Hippocampal formation (tissue), 2 donors: ENCODE results near the gene SLC16A5.
"Not testable (repeated sequence)": the region's sequence is repeated elsewhere in the genome, so short reads cannot be mapped to it uniquely, and the experiment has no call there.

Experiments used
- DNase-seq, 2 donors: peaks; one replicate each; lab custom pipeline; 2025; lab: John Stamatoyannopoulos, UW

SLC16A5 gene

DNA sequence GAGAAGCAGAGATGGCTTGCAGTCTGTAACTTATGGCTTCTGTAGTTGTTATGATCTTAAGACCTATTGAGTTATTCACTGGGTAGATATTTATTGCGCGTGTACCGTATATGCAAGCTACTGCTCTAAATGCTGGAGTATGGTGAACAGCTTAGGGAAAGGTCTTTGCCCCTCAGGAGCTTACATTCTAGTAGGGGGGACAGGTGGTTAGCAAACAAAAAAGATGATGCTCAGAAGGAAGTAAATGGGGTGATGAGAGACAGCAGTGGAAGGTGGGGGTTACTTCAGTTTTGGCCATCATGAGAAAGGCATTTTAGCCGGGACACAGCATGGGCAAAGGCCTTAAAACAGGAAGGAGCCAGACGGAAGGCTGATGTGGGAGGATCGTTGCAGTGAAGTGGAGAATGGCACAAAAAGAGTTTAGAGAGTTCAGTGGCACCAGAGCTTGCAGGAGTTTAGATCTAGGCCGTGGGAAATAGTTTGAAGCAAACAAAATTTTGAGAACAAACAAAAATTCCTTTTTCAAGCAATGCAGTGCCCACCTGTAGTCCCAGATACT lies 24.1 kb downstream of the SLC16A5 start:
- no peak for DNase-seq

DNA sequence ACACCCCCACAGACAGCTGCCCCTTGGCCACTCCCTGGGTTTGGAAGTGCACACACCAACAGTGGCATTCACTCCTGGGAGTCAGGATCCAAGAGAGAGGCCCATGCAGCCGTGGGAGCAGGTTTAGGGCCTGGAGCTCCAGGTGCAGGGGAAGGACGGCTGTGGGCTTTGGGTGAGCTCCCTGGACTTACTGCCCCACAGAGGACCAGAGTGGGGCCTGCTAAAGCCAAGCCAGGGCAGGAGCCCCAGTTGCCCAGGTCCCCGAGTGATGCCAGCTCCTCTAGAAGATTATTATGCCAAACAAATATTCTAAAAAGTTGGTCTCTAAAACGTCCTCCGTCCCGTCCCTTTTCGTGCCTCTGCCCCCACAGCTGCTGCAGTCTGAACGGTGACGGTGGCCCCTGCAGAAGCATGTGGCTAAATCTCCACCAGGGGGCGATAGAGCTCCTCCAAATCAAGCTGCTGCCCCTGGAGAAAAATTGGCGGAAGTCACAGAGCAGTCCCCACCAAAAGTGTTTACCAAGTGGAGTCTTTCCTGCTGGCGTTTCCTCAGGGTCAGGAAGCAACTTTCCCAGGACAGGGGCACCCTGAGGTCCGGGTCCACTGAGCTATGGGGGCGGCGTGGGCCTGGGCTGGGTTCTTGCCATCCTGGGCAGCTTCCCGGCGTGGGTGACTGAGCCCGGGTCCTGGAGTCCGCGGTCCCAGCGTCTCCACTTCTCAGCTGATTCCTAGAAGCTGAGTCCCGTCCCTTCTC lies 26.2 kb downstream of the SLC16A5 start:
- DNase-seq: peak; percentile 86

DNA sequence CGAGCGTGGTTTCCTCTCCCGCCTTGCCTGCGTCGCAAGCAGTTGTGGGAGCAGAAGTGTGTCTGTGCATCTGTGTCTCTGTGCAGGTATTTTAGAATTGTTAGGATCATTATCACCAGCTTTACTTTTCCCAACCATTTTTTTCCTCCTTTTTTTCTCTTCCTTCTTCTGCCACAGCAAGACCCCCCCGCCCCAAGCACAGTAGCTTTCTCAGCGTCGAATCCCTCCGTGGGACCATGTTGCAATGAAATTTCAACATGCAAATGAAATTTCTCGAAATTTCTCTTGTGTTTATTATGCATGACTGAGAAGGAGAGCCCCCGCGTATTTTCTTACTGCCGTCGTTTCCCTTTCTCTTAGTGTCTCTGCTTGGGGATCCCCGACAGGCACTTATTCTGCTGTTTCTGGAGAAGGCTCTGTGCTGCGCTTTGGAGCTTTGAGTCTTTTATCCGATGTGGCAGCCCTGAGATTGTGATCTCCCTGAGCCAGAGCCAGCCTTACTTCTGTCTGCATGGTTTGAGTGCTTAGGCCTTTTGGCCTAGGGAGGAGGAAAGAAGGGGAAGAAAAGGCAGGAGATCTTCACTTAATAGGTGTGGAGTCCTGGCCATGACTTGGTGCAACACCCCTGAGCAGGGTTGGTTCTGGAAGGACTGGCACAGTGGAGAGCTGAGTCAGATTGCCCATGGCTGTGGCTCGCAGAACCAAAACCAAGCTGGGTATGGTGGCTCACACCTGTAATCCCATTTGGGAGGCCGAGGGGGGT lies 27.0 kb downstream of the SLC16A5 start:
- DNase-seq: no peak

DNA sequence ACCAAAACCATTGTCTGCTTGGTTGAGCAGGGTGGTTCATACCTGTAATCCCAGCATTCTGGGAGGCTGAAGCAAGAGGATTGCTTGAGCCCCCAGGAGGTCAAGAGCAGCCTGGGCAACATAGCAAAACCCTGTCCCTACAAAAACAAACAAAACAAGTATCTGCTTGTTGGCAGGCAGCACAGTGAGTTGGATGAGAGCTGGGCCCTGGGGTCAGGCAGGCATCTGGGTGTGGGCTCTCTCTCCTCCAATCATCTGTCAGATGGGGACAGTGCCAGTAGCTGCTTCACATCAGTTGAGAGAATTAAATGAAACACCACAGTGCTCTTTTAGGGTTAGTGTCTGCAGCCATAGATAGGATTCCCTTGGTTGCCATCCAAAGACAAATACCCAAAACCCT lies 27.8 kb downstream of the SLC16A5 start:
- DNase-seq: no peak

DNA sequence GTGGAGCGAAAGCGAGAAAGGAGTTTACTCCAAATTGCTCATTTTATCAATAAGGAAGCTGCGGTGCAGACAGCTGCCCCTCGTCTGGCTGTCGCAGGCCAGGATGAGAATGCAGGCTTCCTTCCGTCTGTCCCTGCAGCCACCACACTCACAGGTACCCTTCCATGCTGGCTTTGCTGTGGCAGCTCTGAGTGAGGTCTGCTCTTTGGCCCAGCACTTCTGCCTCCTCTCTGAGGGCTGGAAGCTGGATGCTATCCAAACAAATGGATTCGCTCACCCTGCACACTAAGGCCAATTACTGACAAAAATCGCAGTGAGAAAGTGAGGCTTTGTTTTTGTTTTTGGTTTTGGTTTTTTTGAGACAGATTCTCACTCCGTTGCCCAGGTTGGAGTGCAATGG lies 29.0 kb downstream of the SLC16A5 start:
- no peak for DNase-seq

DNA sequence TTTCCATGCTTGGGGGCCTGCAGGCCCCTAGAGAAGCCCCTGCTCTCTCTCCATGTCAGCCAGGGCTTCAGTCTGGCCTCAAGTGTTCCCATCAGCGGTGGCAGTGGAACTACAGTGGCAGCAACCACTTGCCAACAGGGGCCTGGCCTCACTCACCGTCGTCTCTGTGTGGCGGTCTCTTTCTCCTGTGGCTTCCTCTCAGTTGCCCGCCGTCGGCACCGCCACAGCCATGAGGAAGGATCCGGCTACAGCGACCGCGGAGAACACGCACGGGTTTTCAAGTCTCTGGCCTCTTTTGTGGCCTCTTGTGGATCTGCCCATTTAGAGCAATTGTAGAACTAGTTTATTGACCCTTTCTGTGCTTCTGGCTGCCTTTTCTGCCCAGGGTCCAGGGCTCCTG lies 30.6 kb downstream of the SLC16A5 start:
- no peak for DNase-seq

DNA sequence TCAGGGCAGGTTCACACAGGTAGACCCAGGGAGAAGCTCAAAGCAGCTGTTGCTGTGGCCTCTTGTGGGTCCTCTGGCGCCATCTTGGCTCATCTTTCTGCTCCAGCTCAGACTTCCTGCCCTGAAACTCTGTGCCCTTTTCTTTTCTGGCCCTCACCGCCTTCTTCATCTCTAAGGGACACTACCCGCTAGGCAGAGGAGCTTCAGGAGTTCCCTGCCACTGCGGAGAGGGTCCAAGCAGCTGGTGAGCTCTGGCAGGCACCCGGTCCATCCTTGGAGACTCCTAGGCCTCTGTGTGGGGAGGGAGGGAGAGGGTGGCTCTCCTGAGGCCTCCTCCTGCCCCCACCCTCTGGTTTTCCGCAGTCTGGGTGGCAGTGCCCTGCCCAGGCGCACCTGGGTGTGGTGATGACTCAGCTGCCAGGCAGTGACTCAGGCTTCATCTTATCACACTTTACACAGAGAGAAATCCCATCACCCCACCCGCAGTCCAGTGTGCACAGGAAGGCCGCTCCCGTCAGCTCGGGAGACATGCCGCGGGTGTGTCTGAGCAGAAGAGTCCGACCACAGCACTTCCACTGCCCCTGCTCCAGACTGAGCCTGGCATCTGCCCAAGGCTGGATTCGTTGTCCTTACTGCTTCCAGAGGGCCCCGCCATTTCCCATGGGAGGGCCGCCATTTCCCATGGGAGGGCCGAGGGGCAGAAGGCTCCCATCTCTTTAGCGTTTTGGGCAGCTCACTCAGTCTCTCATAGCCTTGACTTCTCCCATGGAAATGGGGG lies 36.5 kb downstream of the SLC16A5 start:
- DNase-seq: no peak

DNA sequence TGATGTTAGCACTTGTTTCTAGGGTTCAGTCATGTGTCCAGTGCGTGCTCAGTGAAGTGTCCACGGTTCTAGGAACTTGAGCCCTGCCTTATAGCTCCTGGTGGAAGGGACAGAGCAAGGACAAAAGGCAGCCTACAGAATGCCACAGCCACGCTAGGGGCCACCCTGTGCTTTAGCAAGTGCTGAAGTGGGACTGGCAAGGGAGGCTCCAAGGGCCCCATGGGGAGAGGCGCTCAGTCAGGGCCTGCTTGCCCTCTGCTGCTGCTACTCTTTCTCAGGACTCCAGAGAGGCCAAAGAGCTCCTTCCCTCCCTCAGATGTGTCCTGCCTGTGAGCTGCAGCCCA lies 37.0 kb downstream of the SLC16A5 start:
- DNase-seq: no peak

DNA sequence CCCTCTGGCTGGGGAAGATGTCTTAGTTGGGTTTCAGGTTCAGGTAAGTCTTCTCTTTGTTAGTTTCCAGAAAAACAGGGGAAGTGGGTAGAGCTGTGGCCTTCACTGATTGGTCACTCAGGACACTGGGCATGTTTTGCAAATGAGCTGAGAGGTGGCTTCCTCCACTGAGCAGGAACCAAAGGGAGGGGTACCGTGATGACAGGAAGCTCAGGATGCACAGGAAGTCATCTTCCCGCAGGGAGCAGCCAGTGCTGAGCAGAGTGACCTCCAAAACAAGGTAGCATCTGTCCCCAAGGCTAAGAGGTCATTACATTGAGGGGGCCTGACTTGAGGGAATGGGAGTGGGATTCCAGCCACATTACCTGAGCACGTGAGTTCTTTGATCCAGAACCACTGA lies 38.2 kb downstream of the SLC16A5 start:
- DNase-seq: no peak

DNA sequence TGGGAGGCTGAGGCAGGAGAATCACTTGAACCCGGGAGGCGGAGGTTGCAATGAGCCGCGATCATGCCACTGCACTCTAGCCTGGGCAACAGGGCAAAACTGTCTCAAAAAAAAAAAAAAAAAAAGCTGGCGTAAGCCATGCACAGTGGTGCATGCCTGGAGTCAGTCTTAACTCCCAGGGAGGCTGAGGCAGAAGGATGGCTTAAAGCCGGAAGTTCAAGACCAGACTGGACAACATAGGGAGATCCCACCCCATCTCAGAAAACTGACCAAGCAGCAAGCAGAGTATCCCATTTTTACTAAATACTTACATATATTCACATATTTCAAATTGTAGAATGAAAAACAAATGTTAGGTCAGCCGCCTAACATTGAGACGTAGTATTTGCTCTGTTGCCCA lies 39.2 kb downstream of the SLC16A5 start:
- no peak for DNase-seq

DNA sequence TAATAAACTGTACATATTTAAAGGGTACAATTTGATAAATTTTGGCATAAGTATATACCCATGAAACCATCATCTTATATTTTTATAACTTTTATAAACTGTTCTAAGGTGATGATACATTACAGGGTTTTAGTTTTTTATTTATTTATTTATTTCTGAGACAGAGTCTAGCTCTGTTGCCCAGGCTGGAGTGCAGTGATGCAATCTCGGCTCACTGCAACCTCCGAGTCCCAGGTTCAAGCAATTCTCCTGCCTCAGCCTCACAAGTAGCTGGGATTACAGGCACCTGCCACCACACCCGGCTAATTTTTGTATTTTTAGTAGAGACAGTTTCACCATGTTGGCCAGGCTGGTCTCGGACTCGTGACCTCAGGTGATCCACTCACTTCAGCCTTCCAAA lies 40.2 kb downstream of the SLC16A5 start:
- not testable (repeated sequence) for DNase-seq

DNA sequence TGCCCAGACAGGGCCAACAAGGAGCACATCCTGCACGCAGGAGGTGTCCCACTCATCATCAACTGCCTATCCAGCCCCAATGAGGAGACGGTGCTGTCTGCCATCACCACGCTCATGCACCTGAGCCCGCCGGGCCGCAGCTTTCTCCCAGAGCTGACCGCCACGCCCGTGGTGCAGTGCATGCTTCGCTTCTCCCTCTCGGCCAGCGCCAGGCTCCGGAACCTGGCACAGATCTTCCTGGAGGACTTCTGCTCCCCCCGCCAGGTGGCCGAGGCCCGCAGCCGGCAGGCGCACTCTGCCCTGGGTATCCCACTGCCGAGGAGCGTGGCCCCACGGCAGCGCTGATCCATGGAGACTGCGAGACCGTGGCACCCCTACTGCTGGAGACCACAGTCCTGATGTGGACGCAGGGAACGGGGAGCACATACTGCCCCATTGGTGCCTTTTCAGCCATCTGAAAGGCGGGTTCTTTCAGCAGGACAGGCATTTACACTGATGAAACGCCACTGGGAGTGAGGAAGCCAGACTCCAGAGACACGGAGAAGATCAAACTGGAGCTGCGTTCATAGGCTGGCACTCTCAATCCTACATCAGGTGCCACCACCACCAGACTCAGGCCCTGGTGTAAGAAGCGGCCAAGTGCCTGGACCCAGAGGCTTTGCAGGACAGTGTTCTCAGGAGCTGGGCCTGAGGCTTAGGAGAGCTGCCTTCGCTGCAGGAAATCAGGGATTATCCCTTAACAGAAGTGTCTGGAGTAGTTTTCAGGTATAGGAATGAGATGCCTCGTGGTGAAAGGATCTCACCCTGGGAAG lies 41.1 kb downstream of the SLC16A5 start:
- no peak for DNase-seq

DNA sequence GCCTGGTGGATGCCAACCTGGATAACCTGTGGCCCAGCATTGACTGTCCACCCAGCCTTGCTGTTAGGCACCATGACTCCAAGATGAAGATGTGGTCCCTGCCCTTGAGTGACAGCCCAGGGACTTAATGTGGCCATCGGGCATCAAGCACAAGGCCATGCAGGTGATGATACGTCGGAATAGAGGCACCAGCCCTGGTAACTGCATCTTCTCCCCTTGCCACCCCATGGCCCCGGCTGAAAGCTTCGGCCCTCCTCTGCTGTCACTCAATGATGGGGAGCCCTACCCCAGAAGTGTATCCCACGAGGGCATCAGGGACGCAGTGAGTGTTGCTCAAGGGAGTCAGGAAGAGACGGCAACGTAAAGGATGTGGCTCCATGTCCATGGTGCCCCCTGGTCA lies 41.8 kb downstream of the SLC16A5 start:
- DNase-seq: no peak

DNA sequence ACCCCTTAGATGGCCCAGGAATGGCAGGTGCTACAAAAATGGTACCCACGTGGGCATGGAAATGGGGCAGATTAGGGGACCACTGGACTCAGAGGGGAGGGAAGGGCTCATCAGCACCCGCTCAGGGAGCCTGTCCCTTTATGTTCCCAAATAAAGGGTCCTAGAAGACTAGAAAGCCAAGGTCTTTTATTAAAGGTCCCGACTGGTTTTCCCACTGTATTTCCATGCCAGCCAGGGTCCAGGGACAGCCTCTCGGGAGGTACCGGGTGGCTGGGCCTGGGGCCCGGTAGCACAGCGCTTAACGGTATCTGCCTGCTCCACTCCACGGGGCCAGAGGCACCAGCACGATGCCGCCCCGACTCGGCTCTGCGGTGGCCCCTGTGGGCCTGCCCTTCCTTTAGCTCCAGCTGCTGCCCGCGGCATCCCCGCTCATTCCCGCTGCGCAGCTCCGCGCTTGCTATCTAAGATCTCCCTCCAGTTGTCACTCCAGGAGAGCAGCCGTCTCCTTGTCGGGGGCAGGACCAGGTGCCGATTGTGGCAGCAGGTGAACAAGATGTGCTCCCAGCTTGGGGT lies 42.4 kb downstream of the SLC16A5 start:
- DNase-seq: no peak

DNA sequence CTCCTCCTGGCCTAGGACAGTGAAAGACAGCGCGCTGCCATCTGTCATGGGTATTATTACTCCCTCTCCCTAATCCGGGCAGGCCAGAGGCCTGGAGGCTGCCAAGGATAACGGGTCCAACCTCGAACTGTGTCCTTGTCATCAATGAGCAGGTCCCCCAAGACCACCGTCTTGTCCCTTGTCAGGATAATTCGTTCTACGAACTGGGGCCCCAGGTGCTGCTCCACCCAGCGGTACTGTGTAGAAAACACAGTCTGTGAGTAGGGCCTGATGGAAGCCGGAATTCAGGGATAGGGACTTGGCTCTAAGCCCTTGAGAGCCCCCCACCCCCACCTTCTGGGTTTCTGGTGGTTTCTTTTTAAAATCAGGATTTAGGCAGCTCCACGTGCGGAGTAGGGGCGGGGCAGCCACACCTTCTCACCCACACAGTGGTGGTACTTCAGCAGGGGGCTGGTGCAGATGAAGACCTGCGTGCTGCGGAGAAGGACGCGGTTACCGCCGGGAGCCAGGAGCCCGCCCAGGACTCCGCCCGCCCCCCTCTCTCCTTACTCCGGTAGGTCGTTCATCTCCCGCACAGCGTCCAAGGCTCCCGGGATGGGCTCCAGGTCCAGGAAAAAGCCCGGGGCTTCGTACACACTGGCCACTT lies 43.0 kb downstream of the SLC16A5 start:
- peak in 1 of 2 donors; percentile 17 for DNase-seq

DNA sequence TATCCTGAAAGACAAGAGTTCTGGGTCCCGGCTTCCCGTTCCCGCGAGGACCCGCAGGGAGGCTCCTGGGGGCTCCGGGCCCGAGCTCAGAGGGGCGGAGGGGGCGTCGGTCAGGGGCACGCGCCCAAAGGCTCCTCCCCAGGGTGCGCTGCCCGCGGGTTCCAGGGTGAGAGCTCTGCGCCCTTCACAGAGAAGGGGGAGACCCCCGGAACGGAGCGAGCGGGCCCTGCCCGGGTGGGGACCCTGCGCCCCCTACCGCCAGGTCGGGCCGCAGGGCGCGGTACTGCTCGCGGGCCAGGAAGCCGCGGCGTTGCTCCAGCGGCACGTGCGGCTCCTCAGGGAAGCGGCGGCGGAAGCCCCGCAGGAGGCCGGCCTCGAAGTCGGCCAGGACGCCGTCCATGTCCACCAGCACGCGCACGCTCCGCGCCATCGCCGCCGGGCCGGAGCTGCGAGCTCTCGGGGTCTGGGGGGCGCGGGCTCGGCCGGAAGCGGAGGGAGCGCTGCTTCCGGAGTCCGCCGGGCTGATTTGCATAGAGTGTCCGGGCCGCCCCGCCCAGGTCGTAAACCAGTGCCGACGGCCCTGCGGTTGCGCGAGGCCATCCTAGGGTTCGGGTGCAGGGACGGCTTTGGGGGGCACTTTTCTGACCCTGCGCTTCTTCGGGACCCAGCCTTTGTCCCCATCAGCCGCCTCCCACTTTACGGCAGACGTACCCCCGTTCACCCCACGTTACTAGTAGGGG lies 43.7 kb downstream of the SLC16A5 start, which contains the start of gene NT5C:
Gene NT5C, minus strand, starts transcription at position 465 of the 740 bp plus-strand sequence. Its CDS starts 35 bp downstream, at position 430.
- DNase-seq: peak; percentile 36 to 54

DNA sequence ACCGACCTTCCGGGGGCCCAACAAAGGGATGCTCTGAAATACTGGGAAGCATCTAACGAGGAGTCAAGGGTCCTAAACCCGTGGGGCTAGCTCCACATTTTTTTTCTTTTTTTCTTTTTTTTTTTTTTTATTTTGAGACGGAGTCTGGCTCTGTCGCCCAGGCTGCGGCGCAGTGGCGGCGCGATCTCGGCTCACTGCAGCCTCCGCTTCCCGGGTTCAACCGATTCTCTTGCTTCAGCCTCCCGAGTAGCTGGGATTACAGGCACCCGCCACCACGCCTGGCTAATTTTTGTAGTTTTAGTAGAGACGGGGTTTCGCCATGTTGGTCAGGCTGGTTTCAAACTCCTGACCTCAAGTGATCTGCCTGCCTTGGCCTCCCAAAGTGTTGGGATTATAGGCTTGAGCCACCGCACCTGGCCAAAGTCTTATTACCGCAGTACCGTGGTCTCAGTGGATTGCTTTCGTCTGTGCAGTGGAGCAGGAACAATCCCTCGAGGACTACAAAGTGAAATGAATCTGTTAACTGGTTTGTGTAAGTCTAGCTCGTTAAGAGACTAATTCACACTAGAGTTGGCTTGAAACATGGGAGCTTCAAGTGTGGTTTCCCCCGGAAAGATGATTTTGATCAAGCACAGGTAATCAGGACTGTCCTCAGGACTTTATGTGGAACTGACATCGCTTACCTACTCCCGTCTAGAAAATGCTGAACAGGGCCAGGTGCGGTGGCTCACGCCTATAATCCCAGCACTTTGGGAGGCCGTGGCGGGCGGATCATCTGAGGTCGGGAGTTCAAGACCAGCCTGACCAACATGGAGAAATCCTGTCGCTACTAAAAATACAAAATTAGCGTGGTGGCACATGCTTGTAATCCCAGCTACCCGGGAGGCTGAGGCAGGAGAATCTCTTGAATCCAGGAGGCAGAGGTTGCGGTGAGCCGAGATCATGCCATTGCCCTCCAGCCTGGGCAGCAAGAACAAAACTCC lies 44.6 kb downstream of the SLC16A5 start:
- not testable (repeated sequence) for DNase-seq

DNA sequence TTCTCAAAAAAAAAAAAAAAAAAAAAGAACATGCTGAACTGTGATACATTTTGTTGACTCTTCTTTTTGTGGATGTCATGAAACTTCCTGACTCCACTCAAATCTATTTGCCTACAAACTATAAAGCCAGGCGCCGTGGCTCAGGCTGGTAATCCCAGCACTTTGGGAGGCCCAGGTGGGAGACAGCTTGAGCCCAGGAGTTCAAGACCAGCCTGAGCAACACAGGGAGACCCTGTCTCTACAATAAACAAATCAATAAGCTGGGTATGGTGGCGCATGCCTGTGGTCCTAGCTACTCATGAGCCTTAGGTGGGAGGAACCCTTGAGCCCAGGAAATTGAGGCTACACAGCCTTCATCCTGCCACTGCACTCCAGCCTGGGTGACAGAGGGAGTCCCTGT lies 45.2 kb downstream of the SLC16A5 start:
- no peak for DNase-seq
